ENCODE measurements around the gene ZNF622. TPM values are rescaled to one million over a fixed set of nuclear protein-coding genes. Genes with fewer than 3 reads are reported as not detected.
A peak's percentile ranks its signal among the peaks of the same experiment; 100 is the strongest.

ZNF622 gene
- total and polyA plus RNA-seq, 12 donors, result 29.6 to 103 (median 54.9) TPM

DNA sequence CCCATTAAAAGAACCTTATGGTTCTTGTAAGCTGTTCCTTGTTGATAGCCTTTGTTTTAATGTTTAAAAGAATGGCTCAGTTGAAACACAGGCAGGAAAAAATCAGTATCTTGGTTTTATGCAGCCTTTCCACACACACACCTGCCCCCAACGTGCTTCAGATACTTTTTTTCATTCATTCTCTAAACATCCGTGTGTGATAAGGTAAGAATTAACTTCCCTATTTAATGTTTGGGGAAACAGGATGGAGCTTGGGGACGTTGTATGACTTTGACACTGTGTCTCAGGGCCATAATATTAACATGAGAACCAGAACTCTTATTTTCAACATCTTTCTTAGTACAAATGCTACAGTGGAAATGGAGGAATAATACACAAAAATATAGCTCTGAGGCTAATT lies 5.8 kb upstream of the ZNF622 start:
- Histone ChIP-seq H3K9me3 (no peaks in the 10 kb centered on the region), H3K36me3 (peaks cover 0 to 24% (median 0%) of the 10 kb centered on the region in 9 donors), H3K27me3 (no peaks in the 10 kb centered on the region), H3K27ac (peak overlapping the region in 3 of 10 donors; percentile 2 to 37 (median 32)), H3K4me1 (peaks cover 0 to 77% (median 36%) of the 10 kb centered on the region in 9 donors), H3K4me3 (no peak overlapping the region)
- ATAC-seq (no peak), DNase-seq (no peak)
- intact Hi-C loops (cut with DNase I), result no loop called here
- TF ChIP-seq, protein P1, sequence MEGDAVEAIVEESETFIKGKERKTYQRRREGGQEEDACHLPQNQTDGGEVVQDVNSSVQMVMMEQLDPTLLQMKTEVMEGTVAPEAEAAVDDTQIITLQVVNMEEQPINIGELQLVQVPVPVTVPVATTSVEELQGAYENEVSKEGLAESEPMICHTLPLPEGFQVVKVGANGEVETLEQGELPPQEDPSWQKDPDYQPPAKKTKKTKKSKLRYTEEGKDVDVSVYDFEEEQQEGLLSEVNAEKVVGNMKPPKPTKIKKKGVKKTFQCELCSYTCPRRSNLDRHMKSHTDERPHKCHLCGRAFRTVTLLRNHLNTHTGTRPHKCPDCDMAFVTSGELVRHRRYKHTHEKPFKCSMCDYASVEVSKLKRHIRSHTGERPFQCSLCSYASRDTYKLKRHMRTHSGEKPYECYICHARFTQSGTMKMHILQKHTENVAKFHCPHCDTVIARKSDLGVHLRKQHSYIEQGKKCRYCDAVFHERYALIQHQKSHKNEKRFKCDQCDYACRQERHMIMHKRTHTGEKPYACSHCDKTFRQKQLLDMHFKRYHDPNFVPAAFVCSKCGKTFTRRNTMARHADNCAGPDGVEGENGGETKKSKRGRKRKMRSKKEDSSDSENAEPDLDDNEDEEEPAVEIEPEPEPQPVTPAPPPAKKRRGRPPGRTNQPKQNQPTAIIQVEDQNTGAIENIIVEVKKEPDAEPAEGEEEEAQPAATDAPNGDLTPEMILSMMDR (IDR thresholded peaks at IDR 0.05), result no peak
- WGBS, 2 donors, result 27 to 42% methylated on average over 3 of the region's 3 CpGs

GRCh38 chr5:16467363-16468219 lies 2.0 kb upstream of the ZNF622 start:
- intact Hi-C loops (cut with DNase I), result loop anchor here in 2 of 10 donors (5.0 kb wide), 1 partner anchor 200 kb away; no protein-coding TSS in a partner anchor
- peak; percentile 22 to 65 (median 54) for ATAC-seq
- no peak for DNase-seq
- Histone ChIP-seq H3K4me3 (peak overlapping the region in 8 of 10 donors; percentile 53 to 99 (median 84)), H3K27ac (peak overlapping the region; percentile 66 to 96 (median 91)), H3K9me3 (no peaks in the 10 kb centered on the region), H3K4me1 (peaks cover 0 to 88% (median 58%) of the 10 kb centered on the region in 9 donors), H3K27me3 (no peaks in the 10 kb centered on the region), H3K36me3 (peaks cover 0 to 14% (median 6%) of the 10 kb centered on the region in 9 donors)
- TF ChIP-seq, protein P1 (IDR thresholded peaks at IDR 0.05), result no peak
- WGBS, 2 donors, result 37 to 47% methylated on average over 3 of the region's 3 CpGs

GRCh38 chr5:16464664-16465543 lies 696 bp downstream of the ZNF622 start:
- DNase-seq (no peak), ATAC-seq (peak in 4 of 8 donors; percentile 0 to 25 (median 0))
- Histone ChIP-seq H3K27ac (peak overlapping the region; percentile 18 to 96 (median 91)), H3K27me3 (no peaks in the 10 kb centered on the region), H3K4me1 (peaks cover 3 to 88% (median 63%) of the 10 kb centered on the region in 9 donors), H3K36me3 (peaks cover 0 to 41% (median 17%) of the 10 kb centered on the region in 9 donors), H3K9me3 (no peaks in the 10 kb centered on the region), H3K4me3 (peak overlapping the region; percentile 53 to 99 (median 90))
- WGBS, 2 donors, result 4 to 6% methylated on average over 40 of the region's 40 CpGs
- TF ChIP-seq, protein P1 (IDR thresholded peaks at IDR 0.05), result no peak
- intact Hi-C loops (cut with DNase I), result loop anchor here in 3 of 10 donors (2.0 to 5.0 kb wide), 2 partner anchors 202 kb away; no protein-coding TSS in a partner anchor

DNA sequence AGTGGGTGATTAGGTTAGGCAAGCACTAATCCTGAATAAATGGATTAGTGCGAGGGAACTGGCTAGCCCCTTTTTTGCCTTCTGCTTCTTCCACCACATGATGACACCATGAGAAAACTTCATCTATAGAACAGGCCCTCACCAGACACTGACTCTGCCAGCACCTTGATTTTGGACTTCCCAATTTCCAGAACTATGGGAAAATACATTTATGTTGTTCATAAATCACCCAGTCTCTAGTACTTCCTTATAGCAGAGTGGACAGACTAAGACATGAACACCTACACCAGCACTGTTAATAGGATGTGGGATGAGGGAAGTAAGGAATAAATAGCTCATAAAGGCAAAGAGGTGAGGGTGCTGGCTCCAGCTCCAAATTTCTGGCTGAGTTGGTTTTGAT lies 1.4 kb downstream of the ZNF622 start:
- Histone ChIP-seq H3K36me3 (peaks cover 0 to 48% (median 17%) of the 10 kb centered on the region in 9 donors), H3K27ac (peak overlapping the region in 4 of 10 donors; percentile 85 to 96 (median 92)), H3K4me1 (peaks cover 3 to 88% (median 70%) of the 10 kb centered on the region in 9 donors), H3K9me3 (no peaks in the 10 kb centered on the region), H3K27me3 (no peaks in the 10 kb centered on the region), H3K4me3 (peak overlapping the region; percentile 53 to 99 (median 90))
- DNase-seq (no peak), ATAC-seq (no peak)
- TF ChIP-seq, protein P1 (IDR thresholded peaks at IDR 0.05), result no peak
- WGBS, 2 donors, result 58 to 65% methylated on average over 1 of the region's 1 CpG
- intact Hi-C loops (cut with DNase I), result loop anchor here in 1 of 10 donors (2.0 kb wide), 1 partner anchor 203 kb away; no protein-coding TSS in a partner anchor
